Astrocyte (in vitro differentiated cells and primary cell): ENCODE results near the gene CDH26. TPM values are rescaled to one million over a fixed set of nuclear protein-coding genes. Genes with fewer than 3 reads are reported as not detected.

ENCODE experiments used
- DNase-seq: peaks from one replicate; pipeline ENCODE4 v3.0.0-alpha.2; 2010; ENCODE audit warnings: low read depth
- FAIRE-seq: peaks from 2 replicates; lab custom pipeline; 2011; peaks lifted over from hg19 to GRCh38; lab: Jason Lieb, UNC
- H2AFZ ChIP-seq: 2 replicates; pipeline ENCODE4 v1.6.0; 2012; ENCODE audit warnings: low read depth, low read length, inconsistent platforms
- H3K27ac ChIP-seq: 2 replicates; pipeline ENCODE4 v1.5.1; 2011; ENCODE audit warnings: low read depth, low read length, inconsistent platforms
- H3K27me3 ChIP-seq: 2 replicates; pipeline ENCODE4 v1.6.0; 2011; ENCODE audit warnings: low read length, inconsistent platforms; ENCODE audit not compliant: insufficient read depth
- H3K36me3 ChIP-seq: 2 replicates; pipeline ENCODE4 v1.5.1; 2011; ENCODE audit warnings: low read length, inconsistent platforms; ENCODE audit not compliant: insufficient read depth
- H3K4me1 ChIP-seq: 2 replicates; pipeline ENCODE4 v1.5.1; 2011; ENCODE audit warnings: low read length, inconsistent platforms; ENCODE audit not compliant: insufficient read depth
- H3K4me2 ChIP-seq: 2 replicates; pipeline ENCODE4 v1.6.0; 2012; ENCODE audit warnings: low read length, inconsistent platforms
- H3K4me3 ChIP-seq: 2 replicates; pipeline ENCODE4 v1.5.1; 2011; ENCODE audit warnings: low read depth, mild to moderate bottlenecking, low read length, inconsistent platforms; ENCODE audit not compliant: insufficient read depth
- H3K79me2 ChIP-seq: 2 replicates; pipeline ENCODE4 v1.6.0; 2012; ENCODE audit warnings: mild to moderate bottlenecking, low read length, inconsistent platforms; ENCODE audit not compliant: insufficient read depth
- H3K9ac ChIP-seq: 2 replicates; pipeline ENCODE4 v1.6.0; 2012; ENCODE audit warnings: mild to moderate bottlenecking, low read length, inconsistent platforms
- H3K9me3 ChIP-seq: 2 replicates; pipeline ENCODE4 v1.5.1; 2012; ENCODE audit warnings: low read depth, mild to moderate bottlenecking, low read length, inconsistent platforms; ENCODE audit not compliant: insufficient read depth
- H4K20me1 ChIP-seq: 2 replicates; pipeline ENCODE4 v1.6.0; 2012; ENCODE audit warnings: low read length, inconsistent platforms; ENCODE audit not compliant: insufficient read depth
- H3K27ac Mint-ChIP-seq: one replicate; pipeline ENCODE4 v1.8.0; 2021; ENCODE audit warnings: mild to moderate bottlenecking, mixed read lengths; ENCODE audit not compliant: unreplicated experiment
- H3K27me3 Mint-ChIP-seq: one replicate; pipeline ENCODE4 v1.8.0; 2021; ENCODE audit warnings: low read depth, mixed read lengths; ENCODE audit not compliant: unreplicated experiment
- H3K36me3 Mint-ChIP-seq: one replicate; pipeline ENCODE4 v1.8.0; 2021; ENCODE audit warnings: low read depth, mixed read lengths; ENCODE audit not compliant: unreplicated experiment
- H3K4me1 Mint-ChIP-seq: one replicate; pipeline ENCODE4 v1.8.0; 2021; ENCODE audit warnings: low read depth, mixed read lengths; ENCODE audit not compliant: unreplicated experiment
- H3K4me3 Mint-ChIP-seq: one replicate; pipeline ENCODE4 v1.8.0; 2021; ENCODE audit warnings: mild to moderate bottlenecking, moderate library complexity, mixed read lengths; ENCODE audit not compliant: unreplicated experiment
- H3K9me3 Mint-ChIP-seq: one replicate; pipeline ENCODE4 v1.8.0; 2021; ENCODE audit warnings: mild to moderate bottlenecking, mixed read lengths; ENCODE audit not compliant: unreplicated experiment
- EZH2 ChIP-seq: IDR thresholded peaks from 2 replicates; pipeline ENCODE4 v1.6.1; 2012; ENCODE audit warnings: mild to moderate bottlenecking, low read length, inconsistent platforms; ENCODE audit not compliant: insufficient read depth
- total RNA-seq: library from RNA; stranded (reverse); gene quantifications from 2 replicates; pipeline ENCODE4 v1.2.1, GENCODE V29; 2021
- TF ChIP-seq, protein P1 (sequence below): IDR thresholded peaks from 2 replicates; pipeline ENCODE4 v1.5.1; 2011; ENCODE audit warnings: low read depth, mild to moderate bottlenecking, inconsistent platforms, low read length, moderate library complexity; ENCODE audit not compliant: insufficient read depth

The CDH26 gene
- total RNA-seq, 1 donor from 2014 or later: 0.34 TPM

DNA sequence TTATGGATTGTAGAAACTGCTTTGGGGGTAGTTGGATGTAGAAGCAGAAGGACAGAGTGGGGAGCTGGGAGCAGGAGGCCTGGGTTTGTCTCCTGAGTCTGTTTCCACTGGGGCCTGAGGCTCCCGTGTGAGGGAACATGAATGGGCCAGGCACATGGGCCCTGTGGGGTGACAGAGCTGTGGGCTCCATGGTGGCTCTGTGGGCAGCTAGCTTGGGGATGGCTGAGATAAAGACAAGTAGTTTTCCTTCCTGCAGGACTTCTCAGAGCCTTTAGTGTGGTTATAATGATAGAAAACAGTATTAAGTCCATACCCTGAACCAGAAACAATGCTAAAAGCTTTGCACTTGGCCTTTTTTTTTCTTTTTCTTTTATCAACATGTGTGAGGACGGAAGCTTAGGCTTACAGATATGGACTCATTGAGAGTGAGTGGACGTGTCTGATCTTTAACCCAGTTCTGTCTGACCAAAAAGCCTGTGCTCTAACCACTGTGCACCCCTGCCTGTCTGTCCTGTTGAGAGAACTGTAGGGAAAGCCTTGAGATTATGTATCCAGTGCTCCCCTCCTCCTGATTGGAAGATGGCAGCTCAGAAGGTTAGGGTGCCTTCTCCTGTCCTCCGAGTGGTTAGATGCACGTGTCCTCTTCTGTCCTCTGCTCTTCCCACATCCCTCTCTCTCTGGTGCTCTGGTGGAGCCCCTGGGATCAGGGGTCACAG, 98.3 kb downstream of the CDH26 start:
- Histone ChIP-seq H3K27me3 (no peaks in the 10 kb centered on the region), H3K4me1 (peaks cover 8% of the 10 kb centered on the region), H3K36me3 (no peaks in the 10 kb centered on the region), H3K9me3 (no peaks in the 10 kb centered on the region), H3K79me2 (no peaks in the 10 kb centered on the region), H4K20me1 (no peaks in the 10 kb centered on the region), H3K4me3 (no peak overlapping the region), H3K4me2 (no peak overlapping the region), H3K9ac (no peak overlapping the region), H2AFZ (no peak overlapping the region), H3K27ac (no peak overlapping the region)
- peaks cover 9% of the 10 kb centered on the region for H3K4me1 Mint-ChIP-seq
- no peaks in the 10 kb centered on the region for H3K36me3 Mint-ChIP-seq
- peaks cover 13% of the 10 kb centered on the region for H3K27me3 Mint-ChIP-seq
- no peaks in the 10 kb centered on the region for H3K9me3 Mint-ChIP-seq
- FAIRE-seq (no peak), DNase-seq (no peak)
- H3K4me3 Mint-ChIP-seq: no peak overlapping the region
- no peak overlapping the region for H3K27ac Mint-ChIP-seq
- TF ChIP-seq, protein P1, sequence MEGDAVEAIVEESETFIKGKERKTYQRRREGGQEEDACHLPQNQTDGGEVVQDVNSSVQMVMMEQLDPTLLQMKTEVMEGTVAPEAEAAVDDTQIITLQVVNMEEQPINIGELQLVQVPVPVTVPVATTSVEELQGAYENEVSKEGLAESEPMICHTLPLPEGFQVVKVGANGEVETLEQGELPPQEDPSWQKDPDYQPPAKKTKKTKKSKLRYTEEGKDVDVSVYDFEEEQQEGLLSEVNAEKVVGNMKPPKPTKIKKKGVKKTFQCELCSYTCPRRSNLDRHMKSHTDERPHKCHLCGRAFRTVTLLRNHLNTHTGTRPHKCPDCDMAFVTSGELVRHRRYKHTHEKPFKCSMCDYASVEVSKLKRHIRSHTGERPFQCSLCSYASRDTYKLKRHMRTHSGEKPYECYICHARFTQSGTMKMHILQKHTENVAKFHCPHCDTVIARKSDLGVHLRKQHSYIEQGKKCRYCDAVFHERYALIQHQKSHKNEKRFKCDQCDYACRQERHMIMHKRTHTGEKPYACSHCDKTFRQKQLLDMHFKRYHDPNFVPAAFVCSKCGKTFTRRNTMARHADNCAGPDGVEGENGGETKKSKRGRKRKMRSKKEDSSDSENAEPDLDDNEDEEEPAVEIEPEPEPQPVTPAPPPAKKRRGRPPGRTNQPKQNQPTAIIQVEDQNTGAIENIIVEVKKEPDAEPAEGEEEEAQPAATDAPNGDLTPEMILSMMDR: no peak
- no peak for TF ChIP-seq EZH2

DNA sequence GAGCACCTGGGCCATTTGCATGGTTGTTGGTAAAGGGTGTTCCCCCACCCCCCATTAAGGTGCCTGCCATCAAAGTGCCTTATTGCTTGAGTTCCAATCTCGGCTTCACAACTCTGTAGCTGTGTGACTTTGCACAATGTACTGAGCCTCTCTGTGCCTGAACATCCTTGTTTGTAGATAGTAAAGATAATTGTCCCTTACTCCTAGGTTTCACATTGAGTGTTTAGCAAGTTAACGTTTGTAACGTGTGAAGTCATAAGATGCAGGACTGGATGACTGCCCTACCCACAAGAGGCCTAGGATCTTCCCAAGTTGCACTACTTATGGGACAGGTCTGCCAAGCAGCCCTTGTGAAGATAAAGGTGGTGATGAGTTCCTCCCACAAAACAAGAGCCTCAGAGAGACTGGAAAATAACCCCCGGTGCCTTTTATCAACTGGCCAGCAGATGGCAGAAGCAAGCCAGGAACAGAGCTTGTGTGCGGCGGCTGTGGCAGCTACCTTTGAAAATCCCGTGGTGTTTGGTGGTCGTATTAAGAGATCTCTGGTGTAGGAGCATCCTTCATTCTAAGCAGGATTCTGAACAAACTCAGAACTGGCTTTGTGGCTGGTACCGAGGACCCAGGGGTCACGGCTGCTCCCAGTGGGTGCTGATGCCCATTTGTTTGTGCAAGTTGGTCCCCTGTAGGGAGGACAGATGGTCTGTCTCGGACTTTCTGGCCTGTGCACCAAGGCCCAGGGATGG, 99.1 kb downstream of the CDH26 start:
- Histone ChIP-seq H3K9ac (no peak overlapping the region), H3K4me1 (peaks cover 8% of the 10 kb centered on the region), H2AFZ (no peak overlapping the region), H3K9me3 (no peaks in the 10 kb centered on the region), H3K4me2 (peak overlapping the region; percentile 6), H4K20me1 (no peaks in the 10 kb centered on the region), H3K4me3 (no peak overlapping the region), H3K79me2 (no peaks in the 10 kb centered on the region), H3K36me3 (no peaks in the 10 kb centered on the region), H3K27ac (no peak overlapping the region), H3K27me3 (no peaks in the 10 kb centered on the region)
- peaks cover 9% of the 10 kb centered on the region for H3K27me3 Mint-ChIP-seq
- no peaks in the 10 kb centered on the region for H3K9me3 Mint-ChIP-seq
- peaks cover 11% of the 10 kb centered on the region for H3K4me1 Mint-ChIP-seq
- DNase-seq (peak; percentile 22), FAIRE-seq (no peak)
- no peak overlapping the region for H3K4me3 Mint-ChIP-seq
- TF ChIP-seq, protein P1: peak; percentile 87
- no peak for TF ChIP-seq EZH2
- H3K27ac Mint-ChIP-seq: no peak overlapping the region
- H3K36me3 Mint-ChIP-seq: no peaks in the 10 kb centered on the region
